GM18907 (cell line): ENCODE data around the gene HCST.
"Not testable (repeated sequence)": the region's sequence is repeated elsewhere in the genome, so short reads cannot be mapped to it uniquely, and the experiment has no call there.

Experiments used
- ATAC-seq: cut with Tn5 transposase; IDR thresholded peaks from one replicate; pipeline ENCODE4 v1.9.1; 2021; ENCODE audit warnings: mild to moderate bottlenecking, moderate library complexity; ENCODE audit not compliant: unreplicated experiment

Gene HCST

DNA sequence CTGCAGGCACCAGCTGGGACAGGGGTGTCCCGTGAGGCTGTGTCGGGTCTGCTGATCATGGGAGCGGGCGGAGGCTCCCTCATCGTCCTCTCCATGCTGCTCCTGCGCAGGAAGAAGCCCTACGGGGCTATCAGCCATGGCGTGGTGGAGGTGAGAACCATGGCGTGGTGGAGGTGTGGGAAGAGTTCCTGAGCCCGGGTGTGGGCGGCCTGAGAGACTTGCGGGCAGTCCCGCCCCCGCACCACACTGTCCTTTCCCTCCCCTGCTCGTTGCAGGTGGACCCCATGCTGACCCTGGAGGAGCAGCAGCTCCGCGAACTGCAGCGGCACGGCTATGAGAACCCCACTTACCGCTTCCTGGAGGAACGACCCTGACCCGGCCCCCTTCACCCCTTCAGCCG is 23.3 kb upstream of the HCST start:
- no peak for ATAC-seq

DNA sequence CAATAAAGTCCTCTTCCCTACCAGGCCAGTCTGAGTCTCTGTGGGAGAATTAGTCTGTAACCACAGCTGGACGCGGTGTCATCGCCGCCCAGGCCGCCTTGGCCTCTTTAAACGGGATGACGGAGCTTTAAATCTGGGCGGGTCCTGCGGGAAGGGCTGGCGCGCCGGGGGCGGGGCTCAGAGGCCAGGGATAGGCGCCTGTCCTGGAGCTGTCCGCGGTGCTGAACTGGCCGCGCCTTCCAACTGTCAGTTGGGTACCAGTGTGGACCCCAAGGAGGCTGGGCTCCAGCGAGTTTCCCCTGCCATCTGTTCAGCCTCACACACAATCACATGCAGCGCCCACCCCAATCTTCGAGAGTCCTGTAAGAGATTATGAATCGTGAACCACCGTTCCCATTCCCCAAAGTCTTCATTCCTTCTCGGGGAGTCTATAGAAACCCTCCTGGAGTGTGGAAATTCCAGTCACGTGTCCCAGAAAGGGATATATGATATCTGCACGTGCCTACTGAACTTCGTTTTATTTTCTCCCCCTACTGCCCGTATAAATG is 22.5 kb upstream of the HCST start:
- ATAC-seq: no peak

DNA sequence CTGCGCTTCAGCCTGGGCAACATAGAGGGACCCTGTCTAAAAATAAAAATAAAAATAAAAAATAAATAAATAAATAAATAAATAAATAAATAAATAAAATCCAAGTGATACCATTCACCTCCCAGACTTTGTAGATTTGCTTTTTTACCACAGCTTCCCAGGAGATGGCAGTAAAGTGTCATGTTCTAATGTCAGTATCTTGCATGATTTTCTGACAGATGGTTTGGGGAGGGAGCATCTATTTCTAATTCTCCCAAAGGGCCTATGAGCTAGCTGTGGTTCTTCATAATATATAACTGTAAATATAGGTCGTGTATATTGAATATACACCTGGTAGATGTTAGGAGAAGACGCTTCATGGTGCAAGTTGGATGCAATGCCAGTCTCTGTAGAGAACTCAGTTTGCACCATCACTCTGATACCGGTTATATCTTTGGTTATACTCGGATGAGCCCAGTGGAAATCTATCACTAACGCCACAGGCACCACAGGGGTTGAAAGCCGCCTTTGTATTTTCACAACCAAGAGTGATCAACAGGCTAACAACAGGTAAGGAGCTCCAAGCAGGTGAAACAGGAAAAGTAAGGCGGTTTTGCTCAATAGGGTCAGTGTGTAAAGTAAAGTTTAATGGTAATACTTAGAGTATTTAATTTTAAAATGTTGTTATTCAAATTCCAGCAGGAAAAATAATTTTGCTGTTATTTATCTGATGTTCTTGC is 20.1 kb upstream of the HCST start:
- no peak for ATAC-seq

DNA sequence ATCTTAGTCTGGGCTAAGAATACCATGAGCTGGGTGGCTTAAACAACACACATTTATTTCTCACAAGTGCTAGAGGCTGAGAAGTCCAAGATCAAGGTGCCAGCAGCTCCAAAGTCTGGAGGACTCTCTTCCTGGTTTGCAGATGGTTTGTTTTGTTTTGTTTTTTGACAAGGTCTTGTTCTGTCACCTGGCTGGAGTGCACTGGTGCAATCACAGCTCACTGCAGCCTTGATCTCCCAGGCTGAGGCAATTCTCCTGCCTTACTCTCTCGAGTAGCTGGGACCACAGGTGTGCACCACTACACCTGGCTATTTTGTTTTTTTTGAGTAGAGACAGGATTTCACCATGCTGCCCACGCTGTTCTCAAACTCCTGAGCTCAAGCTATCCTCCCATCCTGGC is 18.4 kb upstream of the HCST start:
- ATAC-seq: no peak

DNA sequence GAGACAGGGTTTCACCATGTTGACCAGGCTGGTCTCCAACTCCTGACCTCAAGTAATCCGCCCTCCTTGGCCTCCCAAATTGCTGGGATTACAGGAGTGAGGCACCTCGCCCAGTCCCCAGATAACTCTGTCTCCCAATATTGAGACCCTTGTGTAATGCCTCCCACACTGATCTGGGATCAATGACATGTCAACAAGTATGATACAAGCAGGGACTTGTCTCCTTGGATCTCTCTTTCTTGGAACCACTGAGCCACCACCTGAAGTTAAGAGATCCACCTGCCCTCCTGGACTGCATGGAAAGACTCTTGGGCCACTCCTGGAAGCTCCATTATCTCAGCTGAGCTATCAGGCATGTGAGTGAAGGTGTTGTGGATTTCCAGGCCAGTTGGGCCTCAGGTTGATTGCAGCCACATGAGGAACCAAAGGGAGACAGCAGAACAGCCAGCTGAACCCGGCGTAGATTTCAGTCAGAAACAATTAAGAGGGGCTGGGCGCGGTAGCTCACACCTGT is 17.0 kb upstream of the HCST start:
- no peak for ATAC-seq

DNA sequence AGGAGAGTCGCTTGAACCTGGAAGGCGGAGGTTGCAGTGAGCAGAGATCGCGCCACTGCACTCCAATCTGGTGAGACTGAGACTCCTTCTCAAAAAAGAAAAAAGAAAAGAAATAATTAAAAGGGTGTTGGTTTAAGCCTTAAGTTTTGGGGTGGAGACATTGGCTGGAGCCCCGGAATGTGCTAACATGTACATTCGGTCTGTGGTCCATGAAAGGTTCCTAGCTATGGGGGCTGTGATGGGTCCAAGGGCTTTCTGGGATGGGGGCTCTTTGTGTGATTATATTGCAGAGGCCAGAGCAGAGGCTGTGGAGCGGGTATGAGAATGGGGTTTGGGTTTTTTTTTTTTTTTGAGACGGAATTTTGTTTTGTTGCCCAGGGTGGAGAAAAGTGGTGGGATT is 16.4 kb upstream of the HCST start:
- no peak for ATAC-seq

DNA sequence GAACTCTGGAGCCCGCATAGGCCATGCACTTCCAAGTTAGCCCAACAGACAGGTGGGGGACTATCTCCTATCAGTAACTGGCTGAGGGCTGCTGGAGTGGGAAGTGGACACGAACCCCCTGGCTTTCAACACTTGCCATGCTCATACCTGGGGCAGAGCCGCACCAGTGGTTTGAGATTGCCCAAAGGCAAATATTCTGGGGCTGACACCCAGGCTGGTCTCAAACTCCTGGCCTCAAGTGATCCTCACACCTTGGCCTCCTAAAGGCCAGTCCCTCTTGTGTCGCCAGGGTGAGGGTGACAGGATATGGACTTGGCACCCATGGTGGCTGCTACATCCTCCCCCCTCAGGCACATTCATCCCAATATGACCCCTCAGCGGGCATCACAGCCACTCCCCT is 15.1 kb upstream of the HCST start:
- no peak for ATAC-seq

DNA sequence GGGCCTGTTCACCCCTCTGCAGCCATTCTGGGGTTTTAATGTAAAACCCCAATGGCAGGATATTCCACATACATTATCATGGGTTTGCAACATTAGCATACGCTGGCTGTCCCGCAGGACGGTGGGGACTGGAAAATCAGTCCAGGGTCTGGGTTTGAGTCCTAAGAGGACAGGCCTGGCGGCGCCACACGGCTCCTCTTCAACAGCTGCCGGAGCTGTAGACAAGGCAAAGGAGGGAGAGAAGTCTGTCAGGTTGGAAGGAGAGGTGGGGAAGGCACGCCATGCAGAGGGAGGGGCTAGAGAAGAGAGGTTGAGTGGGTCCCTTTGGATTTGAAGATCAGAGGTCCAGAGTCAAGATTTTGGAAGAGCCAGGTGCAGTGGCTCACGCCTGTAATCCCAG is 13.9 kb upstream of the HCST start:
- ATAC-seq: no peak

DNA sequence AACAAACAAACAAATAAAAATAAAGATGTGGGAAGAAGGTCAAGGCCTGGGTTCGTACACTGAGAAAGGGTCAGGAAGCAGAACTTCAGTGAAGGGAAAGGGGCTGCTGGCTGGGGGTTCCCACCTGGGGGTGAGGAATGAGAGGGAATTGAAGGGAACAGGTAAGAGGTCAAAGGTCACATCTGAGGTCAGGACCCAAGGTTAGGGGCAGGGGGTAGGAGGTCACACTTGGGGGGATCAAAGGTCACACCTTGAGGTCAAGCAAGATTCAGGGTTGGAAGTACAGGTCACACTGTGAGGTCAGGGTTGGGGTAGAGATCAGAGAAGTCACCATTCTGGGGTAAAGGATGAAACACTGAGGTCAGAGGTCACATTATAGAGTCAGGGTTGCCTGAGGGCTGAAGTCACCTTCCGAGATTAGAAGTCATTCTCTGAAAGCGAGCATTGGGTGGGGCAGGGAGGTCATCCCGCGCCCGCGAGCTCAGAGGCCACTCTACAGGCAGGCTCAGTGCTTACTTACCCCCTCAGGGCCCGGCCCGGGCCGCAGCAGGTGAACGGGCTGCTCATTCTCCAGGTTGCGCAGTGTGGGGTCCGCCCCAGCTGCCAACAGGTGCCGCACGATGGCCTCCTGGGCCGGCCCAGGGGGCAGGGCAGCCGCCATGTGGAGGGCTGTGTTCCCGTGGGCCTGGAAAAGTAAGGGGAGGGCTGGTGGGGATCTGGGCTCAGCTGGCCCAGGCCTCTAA is 12.8 kb upstream of the HCST start:
- no peak for ATAC-seq

DNA sequence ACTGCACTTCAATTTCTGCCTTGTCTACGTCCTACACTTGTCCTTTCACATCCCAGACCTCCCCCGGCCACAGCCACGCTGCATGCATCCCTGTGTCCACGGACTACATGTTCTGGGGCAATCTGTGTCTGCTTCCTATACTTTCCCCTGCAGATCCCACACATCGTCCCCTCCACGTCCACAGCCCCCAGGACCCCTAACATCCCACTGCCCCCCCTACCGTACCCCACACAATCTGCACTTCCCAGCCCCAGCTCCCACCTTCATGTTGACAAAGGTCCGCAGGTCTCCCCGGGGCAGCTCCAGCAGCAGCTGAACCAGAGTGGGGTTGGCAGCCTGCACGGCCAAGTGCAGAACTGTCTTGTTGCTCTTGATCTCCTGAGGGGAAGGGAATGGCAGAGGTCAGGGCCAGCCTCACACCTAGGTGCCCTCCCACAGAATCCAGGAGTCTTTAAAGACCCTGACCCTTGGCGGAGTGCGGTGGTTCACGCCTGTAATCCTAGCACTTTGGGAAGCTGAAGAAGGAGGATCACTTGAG is 12.1 kb upstream of the HCST start:
- ATAC-seq: no peak

DNA sequence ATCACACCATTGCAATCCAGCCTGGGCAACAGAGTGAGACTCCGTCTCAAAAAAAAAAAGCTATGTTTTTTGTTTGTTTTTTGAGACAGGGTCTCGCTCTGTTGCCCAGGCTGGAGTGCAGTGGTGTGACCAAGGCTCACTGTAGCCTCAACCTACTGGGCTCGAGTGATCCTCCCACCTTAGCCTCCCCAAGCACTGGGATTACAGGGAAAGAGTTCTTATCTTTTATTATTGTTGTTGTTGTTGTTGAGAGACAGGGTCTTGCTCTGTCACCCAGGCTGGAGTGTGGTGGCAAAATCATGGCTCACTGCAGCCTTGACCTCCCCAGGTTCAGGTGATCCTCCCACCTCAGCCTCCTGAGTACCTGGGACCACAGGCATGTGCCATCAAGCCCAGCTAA is 10.5 kb upstream of the HCST start:
- ATAC-seq: not testable (repeated sequence)

DNA sequence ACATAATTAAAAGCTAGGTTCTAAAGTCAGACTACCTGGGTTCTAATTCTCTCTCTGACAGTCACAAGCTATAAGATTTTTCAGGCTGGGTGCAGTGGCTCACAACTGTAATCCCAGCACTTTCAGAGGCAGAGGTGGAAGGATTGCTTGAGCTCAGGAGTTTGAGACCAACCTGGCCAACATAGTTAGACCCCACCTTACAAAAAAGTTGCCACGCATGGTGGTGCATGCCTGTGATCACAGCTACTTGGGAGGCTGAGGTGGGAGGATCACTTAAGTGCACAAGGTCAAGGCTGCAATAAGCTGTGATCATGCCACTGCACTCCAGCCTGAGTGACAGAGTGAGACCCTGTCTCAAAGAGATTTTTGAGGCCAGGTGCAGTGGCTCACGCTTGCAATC is 8.0 kb upstream of the HCST start:
- no peak for ATAC-seq

DNA sequence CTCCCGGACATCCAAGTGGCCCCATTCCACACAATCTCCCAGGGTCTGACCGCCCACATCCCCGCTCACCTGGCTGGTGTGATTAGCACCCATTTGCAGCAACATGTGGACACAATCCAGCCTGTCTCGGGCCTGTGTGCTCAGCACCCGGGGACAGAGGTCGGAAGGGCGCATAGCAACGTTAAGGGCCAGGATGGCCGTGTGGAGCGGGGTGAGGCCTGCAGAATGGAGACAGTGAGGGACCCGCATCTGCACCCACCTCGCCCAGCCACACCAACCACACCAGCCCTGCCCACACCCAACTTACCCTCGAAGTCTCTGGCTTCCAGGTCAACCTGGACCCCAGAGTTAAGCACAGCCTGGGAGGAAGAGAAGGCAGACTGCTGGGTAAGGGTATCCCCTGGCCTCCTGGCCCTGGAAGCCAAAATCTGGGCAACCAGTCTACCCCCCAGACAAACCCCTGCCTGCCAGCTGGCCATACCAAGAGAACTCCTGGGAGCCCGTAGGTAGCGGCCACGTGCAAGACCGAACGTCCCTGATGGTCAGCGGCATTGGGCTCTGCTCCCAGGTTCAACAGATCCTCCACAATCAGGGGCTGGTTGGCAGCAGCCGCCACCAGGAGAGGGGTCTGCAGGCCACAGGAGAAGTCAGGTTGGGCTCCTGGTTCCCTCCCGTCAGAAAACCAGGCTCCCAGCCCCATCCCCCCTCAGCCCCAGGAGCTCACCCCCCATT is 6.3 kb upstream of the HCST start:
- no peak for ATAC-seq

DNA sequence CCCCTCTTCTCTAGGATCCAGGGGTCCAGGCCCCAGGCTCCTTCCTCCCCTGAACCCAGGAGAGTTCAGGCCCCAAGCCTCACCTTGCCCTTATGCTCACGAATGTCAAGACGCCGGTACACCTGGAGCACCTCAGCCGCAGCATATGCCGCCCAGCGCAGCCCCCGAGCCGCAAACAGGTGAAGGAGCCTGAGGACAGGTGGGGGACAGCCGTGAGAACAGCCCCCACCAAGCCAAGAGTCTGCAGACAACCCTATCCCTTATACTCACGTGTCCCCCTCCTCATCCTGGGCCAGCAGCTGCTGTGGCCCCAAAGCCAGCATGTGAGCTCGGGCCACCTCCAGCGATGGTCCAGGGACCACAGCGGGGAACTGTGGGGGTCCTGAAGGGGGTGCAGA is 5.7 kb upstream of the HCST start:
- no peak for ATAC-seq

DNA sequence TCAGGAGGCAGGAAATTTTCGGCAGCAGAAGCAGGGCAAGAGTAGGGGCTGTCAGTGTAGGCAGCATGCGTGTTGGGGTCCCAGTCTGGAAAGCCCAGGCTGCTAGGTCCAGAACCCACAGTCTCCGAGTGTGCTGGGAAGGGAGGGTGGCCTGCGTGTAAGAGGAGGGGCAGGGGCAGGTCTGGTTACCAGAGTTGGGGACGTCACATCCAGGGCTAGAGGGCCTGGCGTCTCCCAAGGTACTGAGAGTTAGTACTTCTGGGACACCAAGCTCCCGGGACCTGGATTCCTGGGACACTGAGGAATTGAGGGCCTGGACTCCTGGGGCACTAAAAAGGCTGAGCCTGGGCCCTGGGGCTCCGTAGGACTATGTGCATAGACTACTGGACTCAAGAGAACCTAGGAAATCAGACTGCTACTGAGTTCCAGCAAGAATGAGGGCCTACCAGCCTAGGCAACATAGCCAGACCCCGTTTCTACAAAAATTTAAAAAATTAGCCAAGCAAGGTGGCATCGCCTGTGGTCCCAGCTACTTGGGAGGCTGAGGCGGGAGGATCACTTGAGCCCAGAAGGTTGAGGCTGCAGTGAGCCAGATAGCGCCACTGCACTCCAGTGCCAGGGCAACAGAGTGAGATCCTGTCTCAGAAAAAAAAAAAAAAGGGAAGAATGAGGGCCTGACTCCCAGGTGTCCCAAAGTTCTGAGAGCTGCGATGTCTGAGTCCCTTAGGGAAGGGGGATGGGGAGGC is 4.5 kb upstream of the HCST start:
- ATAC-seq: no peak

DNA sequence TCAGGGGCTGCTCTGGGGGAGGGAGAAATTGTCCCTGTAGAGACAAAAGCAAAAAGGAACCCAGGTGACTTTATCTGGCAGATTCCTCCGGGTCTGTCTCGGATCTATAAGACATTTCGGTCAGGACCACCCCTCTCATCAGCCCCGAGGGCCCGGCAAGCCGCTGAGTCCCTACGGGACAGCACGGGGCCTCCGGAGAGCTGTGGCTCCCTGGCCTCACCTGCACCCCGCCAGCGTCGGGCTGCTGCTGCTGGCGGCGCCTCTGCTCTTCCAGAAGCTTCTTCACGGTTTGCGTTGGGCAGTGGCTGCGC is 3.9 kb upstream of the HCST start:
- no peak for ATAC-seq

DNA sequence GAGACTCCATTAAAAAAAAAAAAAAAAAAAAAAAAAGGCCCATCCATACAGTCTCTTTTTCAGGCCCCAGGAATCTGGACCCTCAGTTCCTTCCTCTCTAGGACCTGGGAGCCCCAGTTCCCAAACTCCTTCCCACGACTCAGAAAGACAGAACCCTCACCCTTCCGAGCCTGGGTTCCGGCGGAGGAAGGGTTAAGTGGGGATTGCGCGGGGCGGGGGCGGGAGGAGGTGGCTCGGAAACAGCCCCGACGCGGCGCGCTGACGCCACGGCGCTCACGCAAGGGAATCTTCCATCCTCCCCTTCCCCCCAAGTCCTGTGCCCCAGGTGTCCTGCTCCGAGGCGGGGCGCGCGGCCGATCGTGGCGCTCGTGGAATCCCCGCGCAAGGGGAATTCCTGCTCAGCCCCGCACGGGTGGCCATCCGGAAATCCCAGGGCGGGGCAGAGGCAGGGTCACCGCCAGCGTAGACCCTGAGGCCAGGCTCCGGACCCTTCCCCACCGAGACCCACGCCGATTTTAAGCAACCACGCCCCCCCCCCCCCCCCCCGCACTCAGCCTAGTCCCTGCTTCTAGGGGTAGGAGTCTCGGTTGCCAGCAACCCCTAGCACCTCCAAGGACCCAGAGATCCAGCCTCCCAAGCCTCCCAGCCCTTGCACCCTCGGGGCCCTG is 2.6 kb upstream of the HCST start:
- peak; percentile 45 for ATAC-seq

DNA sequence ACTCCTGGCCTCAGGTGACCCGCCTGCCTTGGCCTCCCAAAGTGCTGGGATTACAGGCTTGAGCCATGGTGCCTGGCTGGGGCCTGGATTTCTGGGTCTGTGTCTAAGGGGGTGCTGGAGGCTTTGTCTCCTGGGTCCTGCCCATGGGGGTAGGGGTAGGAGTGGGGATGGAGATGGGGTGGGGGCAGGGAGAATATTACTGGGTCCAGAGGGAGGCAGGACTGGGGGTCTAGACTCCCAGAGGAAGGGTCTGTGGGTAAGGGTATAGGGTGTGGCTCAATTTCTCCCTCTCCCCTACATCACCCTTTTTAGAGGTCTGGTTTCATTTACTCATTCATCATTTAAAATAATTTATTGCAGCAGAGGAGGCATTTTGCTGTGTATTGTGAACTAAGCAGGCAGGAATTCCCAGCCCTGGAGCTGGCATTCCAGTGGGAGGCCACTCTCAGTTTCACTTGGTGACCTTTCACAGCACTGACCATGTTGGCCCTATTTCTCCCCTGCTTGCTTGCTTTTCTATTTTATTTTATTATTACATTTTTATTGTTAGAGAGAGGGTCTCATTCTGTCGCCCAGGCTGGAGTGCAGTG is 1.2 kb upstream of the HCST start:
- ATAC-seq: no peak

DNA sequence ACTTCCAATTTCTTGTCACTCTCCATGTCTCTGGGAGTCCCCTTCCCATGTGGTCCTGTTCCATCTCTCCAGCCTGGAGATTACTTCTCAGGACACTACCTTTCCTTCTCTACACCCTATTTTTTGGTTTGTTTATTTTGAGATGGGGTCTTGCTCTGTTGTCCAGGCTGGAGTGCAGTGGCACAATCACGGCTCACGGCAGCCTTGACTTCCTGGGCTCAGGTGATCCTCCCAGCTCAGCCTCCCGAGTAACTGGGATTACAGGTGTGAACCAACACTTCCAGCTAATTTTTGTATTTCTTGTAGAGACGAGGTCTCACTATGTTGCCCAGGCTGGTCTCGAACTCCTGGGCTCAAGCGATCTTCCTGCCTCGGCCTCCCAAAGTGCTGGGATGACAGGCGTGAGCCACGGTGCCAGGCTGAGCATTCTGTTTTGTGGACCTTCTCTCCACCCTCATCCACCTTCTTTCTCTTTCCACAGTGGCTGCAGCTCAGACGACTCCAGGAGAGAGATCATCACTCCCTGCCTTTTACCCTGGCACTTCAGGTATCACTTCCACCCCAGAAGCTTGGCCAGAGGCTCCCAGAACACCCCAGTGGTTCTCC is 644 bp downstream of the HCST start:
- ATAC-seq: no peak
